ENCODE measurements around the gene PRM1. TPM values are rescaled to one million over a fixed set of nuclear protein-coding genes. Genes with fewer than 3 reads are reported as not detected.

Gene PRM1
- total and polyA plus RNA-seq, 2 of the 4 experiments (the other 2 are of a cell fraction): not detected

- Histone ChIP-seq H2BK20ac (ENCODE audit: low read depth, low read length) (no peak overlapping the region), H3K9me1 (ENCODE audit: insufficient read depth, low read length) (no peaks in the 10 kb centered on the region; the same call in 1 of the 2 replicates), H3K9me3 (ENCODE audit: control insufficient read depth, insufficient read depth, low read length) (no peaks in the 10 kb centered on the region), H4K8ac (ENCODE audit: low read depth in 2 of 2, low read length in 2 of 2) (no peak overlapping the region), H2BK5ac (ENCODE audit: low read depth, low read length, poor library complexity, severe bottlenecking) (no peak overlapping the region), H2BK15ac (ENCODE audit: low read depth, low read length) (no peak overlapping the region), H3K9ac (ENCODE audit: low read depth, low read length) (no peak overlapping the region), H3K4me2 (ENCODE audit: low read depth, low read length) (no peak overlapping the region), H3K4me1 (ENCODE audit: control insufficient read depth, insufficient read depth, low read length) (peaks cover 2% of the 10 kb centered on the region; the same call in 1 of the 2 replicates), H3K4ac (ENCODE audit: low read depth, low read length) (no peak overlapping the region), H4K91ac (ENCODE audit: insufficient read depth, low read depth, low read length) (no peak overlapping the region), H3K27me3 (ENCODE audit: control insufficient read depth, insufficient read depth, low read length) (no peaks in the 10 kb centered on the region; the same call in 1 of the 2 replicates), H3K18ac (ENCODE audit: low read depth, low read length) (no peak overlapping the region), H2AFZ (replicated peaks; ENCODE audit: low read length, poor library complexity) (peak overlapping the region; percentile 51), H3K23ac (ENCODE audit: low read depth, low read length) (no peak overlapping the region), H3K4me3 (ENCODE audit: insufficient read depth, low read depth, low read length) (no peak overlapping the region), H3K27ac (ENCODE audit: insufficient read depth, low read length) (no peak overlapping the region), H3K79me1 (ENCODE audit: low read depth in 1 of 2, low read length in 2 of 2) (no peaks in the 10 kb centered on the region), H4K5ac (ENCODE audit: low read depth, low read length) (no peak overlapping the region), H3K36me3 (ENCODE audit: control insufficient read depth, insufficient read depth, low read length) (no peaks in the 10 kb centered on the region), H2AK5ac (ENCODE audit: low read depth, low read length) (no peak overlapping the region), H3K14ac (replicated peaks; ENCODE audit: low read depth, low read length) (no peak overlapping the region), H2BK120ac (ENCODE audit: low read depth, low read length) (no peak overlapping the region), H4K20me1 (ENCODE audit: insufficient read depth, low read length) (no peaks in the 10 kb centered on the region), H2AK9ac (replicated peaks; ENCODE audit: low read depth, low read length, poor library complexity) (no peak overlapping the region), H3K56ac (ENCODE audit: extremely low read depth, insufficient read depth, low read length) (no peak overlapping the region)
- ChIA-PET POLR2A (ENCODE audit: unreplicated experiment) (no interaction called here), CTCF (no interaction called here)
- intact Hi-C loops (cut with micrococcal nuclease): no loop called here
- DNase-seq: no peak
- ATAC-seq (ENCODE audit: low read depth): no peak
- TF ChIP-seq SMC3 (IDR thresholded peaks at IDR 0.05; ENCODE audit: low read depth, low read length) (no peak), FOS (IDR thresholded peaks at IDR 0.05; ENCODE audit: low read depth, low read length) (no peak), NFE2L2 (IDR thresholded peaks at IDR 0.05; ENCODE audit: low read depth, low read length) (no peak), MAFK (IDR thresholded peaks at IDR 0.05; ENCODE audit: low read depth, low read length) (no peak), USF2 (IDR thresholded peaks at IDR 0.05; ENCODE audit: low read depth, low read length) (no peak), RAD21 (IDR thresholded peaks at IDR 0.05; ENCODE audit: low read length) (no peak), RCOR1 (IDR thresholded peaks at IDR 0.05; ENCODE audit: insufficient replicate concordance, low read length) (no peak), MAZ (IDR thresholded peaks at IDR 0.05; ENCODE audit: borderline replicate concordance, low read depth, low read length) (no peak), POLR2A (IDR thresholded peaks at IDR 0.05; ENCODE audit: low read depth, low read length) (no peak)
- TF ChIP-seq, protein P1, sequence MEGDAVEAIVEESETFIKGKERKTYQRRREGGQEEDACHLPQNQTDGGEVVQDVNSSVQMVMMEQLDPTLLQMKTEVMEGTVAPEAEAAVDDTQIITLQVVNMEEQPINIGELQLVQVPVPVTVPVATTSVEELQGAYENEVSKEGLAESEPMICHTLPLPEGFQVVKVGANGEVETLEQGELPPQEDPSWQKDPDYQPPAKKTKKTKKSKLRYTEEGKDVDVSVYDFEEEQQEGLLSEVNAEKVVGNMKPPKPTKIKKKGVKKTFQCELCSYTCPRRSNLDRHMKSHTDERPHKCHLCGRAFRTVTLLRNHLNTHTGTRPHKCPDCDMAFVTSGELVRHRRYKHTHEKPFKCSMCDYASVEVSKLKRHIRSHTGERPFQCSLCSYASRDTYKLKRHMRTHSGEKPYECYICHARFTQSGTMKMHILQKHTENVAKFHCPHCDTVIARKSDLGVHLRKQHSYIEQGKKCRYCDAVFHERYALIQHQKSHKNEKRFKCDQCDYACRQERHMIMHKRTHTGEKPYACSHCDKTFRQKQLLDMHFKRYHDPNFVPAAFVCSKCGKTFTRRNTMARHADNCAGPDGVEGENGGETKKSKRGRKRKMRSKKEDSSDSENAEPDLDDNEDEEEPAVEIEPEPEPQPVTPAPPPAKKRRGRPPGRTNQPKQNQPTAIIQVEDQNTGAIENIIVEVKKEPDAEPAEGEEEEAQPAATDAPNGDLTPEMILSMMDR (conservative IDR thresholded peaks at IDR 0.05; ENCODE audit: low read depth, low read length): no peak
- in situ Hi-C loops (cut with MboI; ENCODE audit: low sequenced_read_pairs): no loop called here
- no TSS peak for BruUV-seq (replicated peaks)
- dilution Hi-C loops (cut with HindIII; ENCODE audit: low sequenced_read_pairs, unreplicated experiment): no loop called here
- 93% methylated on average over 2 of the region's 10 CpGs; no CpG with 5 or more reads in 1 of the 2 experiments for WGBS, 2 experiments (ENCODE audit: extremely low coverage in 2 of 2, insufficient read length in 1 of 2)
These were observed 49.7 kb downstream of the PRM1 start for GRCh38 chr16:11231367-11231970.
